Ovary (tissue), 3 donors: ENCODE data around the gene RGS3.

Experiments
- CTCF ChIP-seq, 3 donors: fragments of 450-650 bp in 2 of 3; fragments of 200-600 bp in 1 of 3; IDR thresholded peaks; one replicate each; pipeline versions ENCODE4 v1.5.1 to v1.8.0; 2016 to 2022; ENCODE audit warnings: antibody characterized with exemption in 3 of 3, mild to moderate bottlenecking in 1 of 3
- EP300 ChIP-seq: sonication (generic); formaldehyde crosslinking; IDR thresholded peaks from one replicate; pipeline ENCODE4 v1.6.1; 2017; ENCODE audit warnings: antibody characterized with exemption
- POLR2A ChIP-seq: fragments of 450-650 bp; IDR thresholded peaks from one replicate; pipeline ENCODE4 v1.6.1; 2017; ENCODE audit warnings: antibody characterized with exemption, mild to moderate bottlenecking, moderate library complexity
- donor health status: DM: no; HTN: no; CAD: no.

DNA sequence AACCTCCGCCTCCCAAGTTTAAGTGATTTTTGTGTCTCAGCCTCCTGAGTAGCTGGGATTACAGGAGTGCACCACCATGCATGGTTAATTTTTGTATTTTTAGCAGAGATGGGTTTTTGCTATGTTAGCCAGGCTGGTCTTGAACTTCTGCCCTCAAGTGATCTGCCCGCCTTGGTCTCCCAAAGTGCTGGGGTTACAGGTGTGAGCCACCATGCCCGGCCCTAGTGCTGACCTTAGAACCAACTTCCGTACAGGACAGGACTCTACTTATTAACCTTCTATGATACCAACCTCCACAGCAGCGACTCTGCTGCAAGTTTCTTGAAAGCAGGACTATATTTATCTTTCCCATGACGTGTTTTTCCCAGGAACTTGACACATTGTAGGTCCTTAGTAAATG, 176.9 kb downstream of the RGS3 start:
- no peak for TF ChIP-seq EP300
- TF ChIP-seq POLR2A, result no peak
- TF ChIP-seq CTCF (IDR thresholded peaks at IDR 0.05), result no peak
